SK-N-SH (cell line): ENCODE results near the gene MPO. TPM values are rescaled to one million over a fixed set of nuclear protein-coding genes. Genes with fewer than 3 reads are reported as not detected.

Experiments
- CTCF ChIA-PET: fragments of 300-600, 350-600 bp; formaldehyde crosslinking; extraction: SDS; loops from one replicate; lab custom pipeline; 2021; lab: Yijun Ruan, JAX
- POLR2A ChIA-PET: fragments of 350-600 bp; sonication (Branson Sonifier 250); formaldehyde crosslinking; extraction: SDS; loops from one replicate; lab custom pipeline; 2020; ENCODE audit warnings: antibody characterized with exemption, inconsistent platforms; lab: Yijun Ruan, JAX
- DNase-seq: peaks from one replicate; pipeline ENCODE4 v3.0.0; 2012
- H2AFZ ChIP-seq: fragments of 200-600 bp; sonication (generic); 2 replicates; pipeline ENCODE4 v1.8.1; 2016; ENCODE audit warnings: antibody characterized with exemption, mild to moderate bottlenecking, low read depth
- H3F3A ChIP-seq: fragments of 200-600 bp; sonication (generic); replicated peaks from 2 replicates; pipeline ENCODE3; 2016; ENCODE audit warnings: antibody characterized with exemption, mild to moderate bottlenecking; ENCODE audit not compliant: insufficient read depth
- H3K27ac ChIP-seq, 2 experiments: fragments of 200-500 bp in 1 of 2; fragments of 200-600 bp in 1 of 2; sonication (Bioruptor generic) in 1 of 2; sonication (generic), shearing (Covaris generic) in 1 of 2; 2 replicates each; pipeline versions ENCODE4 v1.5.1 to v1.6.1; 2014 to 2016; ENCODE audit warnings: low read depth in 2 of 2, inconsistent platforms in 1 of 2, low read length in 1 of 2, mild to moderate bottlenecking in 1 of 2, mixed read lengths in 1 of 2
- H3K27me3 ChIP-seq: fragments of 200-600 bp; sonication (generic), shearing (Covaris generic); 2 replicates; pipeline ENCODE4 v1.6.1; 2016; ENCODE audit warnings: mixed run types; ENCODE audit not compliant: insufficient read depth
- H3K36me3 ChIP-seq, 2 experiments: fragments of 200-500 bp in 1 of 2; fragments of 200-600 bp in 1 of 2; sonication (Bioruptor generic) in 1 of 2; sonication (generic) in 1 of 2; replicated peaks in 1 of 2; 2 replicates each; pipeline versions ENCODE3 to v1.5.1; 2014 to 2016; ENCODE audit warnings: low read length in 1 of 2, mild to moderate bottlenecking in 1 of 2; ENCODE audit not compliant: insufficient read depth in 2 of 2, control insufficient read depth in 1 of 2
- H3K4me1 ChIP-seq, 2 experiments: fragments of 200-500 bp in 1 of 2; fragments of 200-600 bp in 1 of 2; sonication (Bioruptor generic) in 1 of 2; sonication (generic), shearing (Covaris generic) in 1 of 2; 2 replicates each; pipeline versions ENCODE4 v1.5.1 to v1.6.1; 2014 to 2016; ENCODE audit warnings: low read depth in 1 of 2, low read length in 1 of 2, mixed run types in 1 of 2; ENCODE audit not compliant: insufficient read depth in 2 of 2, control insufficient read depth in 1 of 2
- H3K4me2 ChIP-seq: fragments of 200-600 bp; sonication (generic), shearing (Covaris generic); 2 replicates; pipeline ENCODE4 v1.6.1; 2017; ENCODE audit warnings: mixed run types
- H3K4me3 ChIP-seq, 2 experiments: fragments of 200-500 bp in 1 of 2; fragments of 200-600 bp in 1 of 2; sonication (Bioruptor generic) in 1 of 2; sonication (generic), shearing (Covaris generic) in 1 of 2; 2 replicates each; pipeline versions ENCODE4 v1.5.1 to v1.8.1; 2014 to 2016; ENCODE audit warnings: low read depth in 2 of 2, inconsistent platforms in 1 of 2, low read length in 1 of 2, mild to moderate bottlenecking in 1 of 2, mixed read lengths in 1 of 2, moderate library complexity in 1 of 2
- H3K79me2 ChIP-seq: fragments of 200-600 bp; sonication (generic); 2 replicates; pipeline ENCODE4 v1.8.1; 2017; ENCODE audit warnings: mild to moderate bottlenecking; ENCODE audit not compliant: insufficient read depth
- H3K9ac ChIP-seq: fragments of 200-600 bp; sonication (generic); 2 replicates; pipeline ENCODE4 v1.6.1; 2017; ENCODE audit warnings: mixed run types
- H3K9me2 ChIP-seq: fragments of 200-600 bp; sonication (generic); 2 replicates; pipeline ENCODE4 v1.6.1; 2017; ENCODE audit warnings: mixed run types
- H3K9me3 ChIP-seq: fragments of 200-600 bp; sonication (generic); 2 replicates; pipeline ENCODE4 v1.6.1; 2017; ENCODE audit warnings: mixed run types, mild to moderate bottlenecking, moderate library complexity
- H4K20me1 ChIP-seq: fragments of 200-600 bp; sonication (generic); 2 replicates; pipeline ENCODE4 v1.6.1; 2017; ENCODE audit warnings: mild to moderate bottlenecking, mixed run types; ENCODE audit not compliant: insufficient read depth
- CTCF ChIP-seq: fragments of 200-600 bp; sonication (generic); IDR thresholded peaks from 2 replicates; pipeline ENCODE4 v1.6.1; 2017; ENCODE audit warnings: antibody characterized with exemption, mild to moderate bottlenecking, moderate library complexity
- FOSL2 ChIP-seq: IDR thresholded peaks from 2 replicates; pipeline ENCODE4 v1.4.0; 2012; ENCODE audit warnings: low read depth, mild to moderate bottlenecking, moderate library complexity, borderline replicate concordance
- FOXJ3 ChIP-seq: sonication (generic); formaldehyde crosslinking; IDR thresholded peaks from 2 replicates; pipeline ENCODE4 v1.5.1; 2020; ENCODE audit warnings: mild to moderate bottlenecking, missing genetic modification reagents
- GABPA ChIP-seq: IDR thresholded peaks from 2 replicates; pipeline ENCODE4 v1.4.0; 2012; ENCODE audit warnings: low read depth, mild to moderate bottlenecking
- GATA2 ChIP-seq: sonication (generic); formaldehyde crosslinking; IDR thresholded peaks from 2 replicates; pipeline ENCODE4 v1.5.0; 2020; ENCODE audit warnings: mild to moderate bottlenecking, missing genetic modification reagents
- MEF2A ChIP-seq: IDR thresholded peaks from 2 replicates; pipeline ENCODE4 v1.4.0; 2012; ENCODE audit warnings: low read depth, borderline replicate concordance
- NFIC ChIP-seq: IDR thresholded peaks from 2 replicates; pipeline ENCODE4 v1.4.0; 2012; ENCODE audit warnings: borderline replicate concordance
- REST ChIP-seq: IDR thresholded peaks from 2 replicates; pipeline ENCODE4 v1.6.1; 2012; ENCODE audit warnings: mild to moderate bottlenecking, low read depth, low read length, moderate library complexity
- RFX5 ChIP-seq: IDR thresholded peaks from 2 replicates; pipeline ENCODE4 v1.6.1; 2012; ENCODE audit warnings: mild to moderate bottlenecking, improper control_type of control experiment, low read length
- SMC3 ChIP-seq: IDR thresholded peaks from 2 replicates; pipeline ENCODE4 v1.6.1; 2012; ENCODE audit warnings: low read depth, low read length, improper control_type of control experiment
- TEAD4 ChIP-seq: IDR thresholded peaks from 2 replicates; pipeline ENCODE4 v1.4.0; 2012; ENCODE audit warnings: mild to moderate bottlenecking, borderline replicate concordance; ENCODE audit not compliant: insufficient read depth
- USF2 ChIP-seq: fragments of 150-350 bp; IDR thresholded peaks from 2 replicates; pipeline ENCODE4 v1.6.1; 2017; ENCODE audit warnings: antibody characterized with exemption, low read length, low read depth, borderline replicate concordance
- WGBS: methylation state at CpG from one replicate; pipeline ENCODE4 v1.1.6; 2017; ENCODE audit warnings: low lambda C conversion rate; 5-methylcytosine and 5-hydroxymethylcytosine counted together
- polyA plus RNA-seq, 3 experiments: library from polyadenylated mRNA; depleted of rRNA; stranded (reverse); fragments of >200 nt; gene quantifications; 2 replicates each; pipeline ENCODE4 v1.2.3, GENCODE V29; 2012

Gene MPO
- polyA plus RNA-seq, 1 of the 3 experiments (the other 2 are of a cell fraction), result not detected

GRCh38 chr17:58289869-58290268 lies 9.1 kb upstream of the MPO start:
- Histone ChIP-seq H2AFZ (no peak overlapping the region), H3K4me3 (no peak overlapping the region), H3K36me3 (no peaks in the 10 kb centered on the region), H3K9me2 (no peaks in the 10 kb centered on the region), H3K27ac (no peak overlapping the region)
- CTCF ChIA-PET, result interaction anchor here (1.1 to 2.0 kb wide), 3 partner anchors 15 to 128 kb away, joined by 3 to 7 read pairs (median 5); partner anchors contain the start of gene RNF43
- WGBS, result 22% methylated on average over 2 of the region's 2 CpGs
- TF ChIP-seq MEF2A (no peak), SMC3 (no peak), FOXJ3 (CRISPR knock-in tag) (no peak), FOSL2 (no peak), TEAD4 (no peak), RFX5 (no peak), GABPA (no peak), GATA2 (CRISPR knock-in tag) (no peak), REST (no peak), USF2 (no peak), NFIC (no peak), CTCF (no peak)
- TF ChIP-seq, all 33 proteins: peak for 0
- no peaks in the 10 kb centered on the region for H4K20me1 ChIP-seq
- H3K9ac ChIP-seq, result no peak overlapping the region
- no peaks in the 10 kb centered on the region for H3K4me1 ChIP-seq
- no peaks in the 10 kb centered on the region for H3K79me2 ChIP-seq
- no peaks in the 10 kb centered on the region for H3F3A ChIP-seq
- no peak for DNase-seq
- POLR2A ChIA-PET, result no interaction called here
- no peaks in the 10 kb centered on the region for H3K9me3 ChIP-seq
- H3K4me2 ChIP-seq, result no peak overlapping the region
- peaks cover 50% of the 10 kb centered on the region; the same call in 1 of the 2 replicates for H3K27me3 ChIP-seq
